Pancreas (tissue), 10 donors: ENCODE data around the gene INSM1. TPM values are rescaled to one million over a fixed set of nuclear protein-coding genes. Genes with fewer than 3 reads are reported as not detected.

Experiments used
- ATAC-seq, 4 donors: fragments of 200-7000 bp; cut with Tn5 transposase; one replicate each; pipeline versions ENCODE4 v1.8.0 to v1.9.1; 2020; ENCODE audit warnings: mild to moderate bottlenecking in 4 of 4, moderate library complexity in 4 of 4
- DNase-seq, 6 donors: peaks; one replicate each; pipeline ENCODE4 v3.0.0-alpha.2; 2020
- FAIRE-seq: peaks from 2 replicates; lab custom pipeline; 2012; peaks lifted over from hg19 to GRCh38; lab: Jason Lieb, UNC
- H3K27ac ChIP-seq, 4 donors: fragments of 200-600 bp; sonication (generic); 1 replicate in 3 of 4; 2 replicates in 1 of 4; pipeline versions ENCODE4 v1.5.0 to v1.8.0; 2020
- H3K27me3 ChIP-seq, 4 donors: fragments of 200-600 bp; one replicate each; pipeline ENCODE4 v1.8.0; 2021
- H3K36me3 ChIP-seq, 3 donors: fragments of 200-600 bp; sonication (generic) in 1 of 3; one replicate each; pipeline versions ENCODE4 v1.5.0 to v1.8.0; 2020 to 2021
- H3K4me1 ChIP-seq, 3 donors: fragments of 200-600 bp; one replicate each; pipeline ENCODE4 v1.8.0; 2021
- H3K4me3 ChIP-seq, 4 donors: fragments of 200-600 bp; sonication (generic) in 2 of 4; one replicate each; pipeline versions ENCODE4 v1.5.0 to v1.8.0; 2020 to 2021
- H3K9me3 ChIP-seq, 4 donors: fragments of 200-600 bp; one replicate each; pipeline ENCODE4 v1.8.0; 2021
- WGBS, 2 donors: extraction: QIAGEN DNeasy Blood & Tissue Kit; methylation state at CpG; one replicate each; pipeline ENCODE4 v1.1.7; 2013; 5-methylcytosine and 5-hydroxymethylcytosine counted together
- intact Hi-C, 3 donors: fragments of 100-400 bp; cut with DNase I; formaldehyde crosslinking; loops; one replicate each; pipeline versions ENCODE4 v1.11.1 to v1.14.2; 2022
- polyA plus RNA-seq, 2 donors: library from polyadenylated mRNA; stranded (reverse); fragments of 200-250 nt; gene quantifications; one replicate each; pipeline ENCODE4 v1.2.3, GENCODE V29; 2013
- total RNA-seq, 6 donors: library from RNA; stranded (reverse); fragmentation: NEBNext Ultra II Directional in 4 of 6; extraction: Animal tissue kit (Norgen Biotek cat#: 25700) in 4 of 6; gene quantifications; one replicate each; pipeline versions ENCODE4 v1.2.1 to v1.2.4, GENCODE V29; 2021 to 2023
- TF ChIP-seq, protein P1 (sequence below), 4 donors: fragments of 200-600 bp; sonication (generic) in 3 of 4; IDR thresholded peaks; one replicate each; pipeline versions ENCODE4 v1.5.0 to v1.8.0; 2021; ENCODE audit warnings: antibody characterized with exemption in 4 of 4
- donor health status: healthy with polysubstance abuse.
- donor health status: DM: no; HTN: no; CAD: no; lungs with moderate emphysema.
- donor health status: DM: no; HTN: no; CAD: no.
- donor health status: control.
- donor health status: control.
- donor health status: Bipolar disorder and iron deficiency.
- donor health status: DM: yes; HTN: yes; CAD: no.
- donor health status: DM: no; HTN: no; CAD: no.
- donor health status: DM: no; HTN: no; CAD: no.
- donor health status: DM: yes; HTN: yes; CAD: no.

The INSM1 gene
- total and polyA plus RNA-seq, 8 donors: 1.1 to 23.7 (median 4.0) TPM

DNA sequence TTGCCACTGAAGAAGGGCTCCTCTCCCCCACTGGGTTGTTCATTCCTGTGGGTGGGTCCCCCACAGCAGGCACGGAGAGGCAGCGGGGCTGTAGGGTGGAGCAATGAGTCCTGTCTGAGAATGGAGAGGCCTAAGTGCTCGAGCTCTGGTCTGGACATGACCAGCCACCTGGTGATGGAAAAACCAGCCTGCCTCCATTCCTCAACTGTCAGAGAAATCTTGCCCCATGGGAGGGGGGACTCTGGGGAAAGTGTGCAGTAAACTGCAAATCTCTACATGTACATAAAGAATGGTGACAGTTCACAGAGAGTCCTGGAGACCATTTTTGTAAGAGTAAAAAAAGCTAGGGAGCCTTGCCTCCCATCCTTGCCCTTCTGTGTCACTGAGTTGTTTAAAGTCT lies 34.1 kb downstream of the INSM1 start:
- intact Hi-C loops: no loop called here
- WGBS, 2 donors: 93 to 96% methylated on average over 3 of the region's 3 CpGs
- no peak for ATAC-seq
- no peaks in the 10 kb centered on the region for H3K4me1 ChIP-seq
- no peak overlapping the region for H3K4me3 ChIP-seq
- no peaks in the 10 kb centered on the region for H3K9me3 ChIP-seq
- H3K27ac ChIP-seq: no peak overlapping the region
- TF ChIP-seq, protein P1, sequence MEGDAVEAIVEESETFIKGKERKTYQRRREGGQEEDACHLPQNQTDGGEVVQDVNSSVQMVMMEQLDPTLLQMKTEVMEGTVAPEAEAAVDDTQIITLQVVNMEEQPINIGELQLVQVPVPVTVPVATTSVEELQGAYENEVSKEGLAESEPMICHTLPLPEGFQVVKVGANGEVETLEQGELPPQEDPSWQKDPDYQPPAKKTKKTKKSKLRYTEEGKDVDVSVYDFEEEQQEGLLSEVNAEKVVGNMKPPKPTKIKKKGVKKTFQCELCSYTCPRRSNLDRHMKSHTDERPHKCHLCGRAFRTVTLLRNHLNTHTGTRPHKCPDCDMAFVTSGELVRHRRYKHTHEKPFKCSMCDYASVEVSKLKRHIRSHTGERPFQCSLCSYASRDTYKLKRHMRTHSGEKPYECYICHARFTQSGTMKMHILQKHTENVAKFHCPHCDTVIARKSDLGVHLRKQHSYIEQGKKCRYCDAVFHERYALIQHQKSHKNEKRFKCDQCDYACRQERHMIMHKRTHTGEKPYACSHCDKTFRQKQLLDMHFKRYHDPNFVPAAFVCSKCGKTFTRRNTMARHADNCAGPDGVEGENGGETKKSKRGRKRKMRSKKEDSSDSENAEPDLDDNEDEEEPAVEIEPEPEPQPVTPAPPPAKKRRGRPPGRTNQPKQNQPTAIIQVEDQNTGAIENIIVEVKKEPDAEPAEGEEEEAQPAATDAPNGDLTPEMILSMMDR (IDR thresholded peaks at IDR 0.05): no peak
- no peak for FAIRE-seq
- peaks cover 0 to 5% (median 4%) of the 10 kb centered on the region in 3 donors for H3K36me3 ChIP-seq
- DNase-seq: no peak
- no peaks in the 10 kb centered on the region for H3K27me3 ChIP-seq

DNA sequence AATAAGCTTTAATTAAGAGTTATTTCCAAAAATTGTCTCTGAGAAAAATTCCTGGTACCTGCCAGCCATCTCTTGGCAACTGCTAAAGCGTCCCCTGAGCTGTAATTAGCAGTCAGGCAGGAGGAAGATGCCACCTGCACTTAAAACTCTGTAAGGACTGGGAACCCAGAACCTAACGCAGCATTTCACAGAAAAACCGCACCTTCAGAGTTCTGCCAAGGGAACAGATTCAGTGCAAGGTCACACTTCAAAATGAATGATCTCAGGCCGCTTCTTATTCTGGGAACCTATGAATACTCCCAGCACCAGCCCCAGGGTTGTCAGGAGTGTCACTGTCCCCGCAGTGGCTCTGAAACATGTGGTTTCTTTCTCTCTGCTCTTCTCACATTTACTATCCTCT lies 36.7 kb downstream of the INSM1 start:
- TF ChIP-seq, protein P1 (IDR thresholded peaks at IDR 0.05): no peak
- FAIRE-seq: no peak
- 87 to 95% methylated on average over 5 of the region's 5 CpGs for WGBS, 2 donors
- Histone ChIP-seq H3K4me1 (peaks cover 0 to 2% (median 0%) of the 10 kb centered on the region in 3 donors), H3K9me3 (no peaks in the 10 kb centered on the region), H3K27me3 (no peaks in the 10 kb centered on the region), H3K36me3 (peaks cover 0 to 6% (median 5%) of the 10 kb centered on the region in 3 donors), H3K27ac (no peak overlapping the region), H3K4me3 (no peak overlapping the region)
- intact Hi-C loops: no loop called here
- no peak for ATAC-seq
- DNase-seq: no peak

DNA sequence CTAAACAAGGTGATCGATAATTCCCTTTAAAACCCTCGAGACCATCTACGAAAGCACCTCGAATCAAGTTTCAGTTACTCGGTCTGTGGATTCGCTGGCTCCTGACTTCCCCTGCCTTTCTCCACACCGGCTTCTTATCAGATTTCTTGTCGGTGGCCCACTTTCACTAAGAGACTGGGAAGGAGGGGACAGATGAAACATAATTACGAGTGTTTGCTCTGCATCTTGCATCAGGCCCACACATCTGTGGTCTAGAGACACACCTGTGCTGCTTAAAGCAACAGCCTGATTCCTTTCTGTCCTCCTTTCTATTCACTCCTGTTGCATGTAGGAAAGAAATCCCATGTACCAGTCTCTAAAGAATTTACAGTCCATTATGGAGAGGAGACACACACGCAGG lies 37.7 kb downstream of the INSM1 start:
- WGBS, 2 donors: 84 to 90% methylated on average over 10 of the region's 10 CpGs
- ATAC-seq (no peak), DNase-seq (no peak), FAIRE-seq (no peak)
- Histone ChIP-seq H3K36me3 (peaks cover 0 to 6% (median 5%) of the 10 kb centered on the region in 3 donors), H3K27me3 (no peaks in the 10 kb centered on the region), H3K4me1 (peaks cover 0 to 2% (median 0%) of the 10 kb centered on the region in 3 donors), H3K9me3 (no peaks in the 10 kb centered on the region), H3K27ac (no peak overlapping the region), H3K4me3 (no peak overlapping the region)
- TF ChIP-seq, protein P1 (IDR thresholded peaks at IDR 0.05): no peak
- intact Hi-C loops: no loop called here

DNA sequence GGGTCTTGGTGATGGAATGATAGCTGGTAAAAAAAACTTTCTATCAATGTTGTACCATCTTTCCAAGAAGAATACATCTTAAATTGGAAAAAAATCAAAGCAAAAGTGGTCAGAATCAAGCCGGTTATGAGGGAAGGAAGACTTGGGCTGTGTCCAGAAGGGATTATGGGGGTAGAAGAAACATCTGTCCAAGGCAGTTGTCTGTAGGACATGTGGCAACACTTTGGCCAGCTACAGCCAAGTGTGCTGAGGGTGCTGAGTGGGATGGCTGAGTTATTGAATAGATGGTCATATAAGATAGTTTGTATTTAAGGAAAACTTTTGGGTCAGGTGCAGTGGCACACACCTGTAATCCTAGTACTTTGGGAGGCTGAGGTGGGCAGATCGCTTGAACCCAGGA lies 38.4 kb downstream of the INSM1 start:
- H3K4me3 ChIP-seq: no peak overlapping the region
- ATAC-seq (no peak), DNase-seq (no peak), FAIRE-seq (no peak)
- intact Hi-C loops: no loop called here
- H3K27me3 ChIP-seq: no peaks in the 10 kb centered on the region
- H3K27ac ChIP-seq: no peak overlapping the region
- H3K9me3 ChIP-seq: no peaks in the 10 kb centered on the region
- TF ChIP-seq, protein P1 (IDR thresholded peaks at IDR 0.05): no peak
- WGBS, 2 donors: 89 to 92% methylated on average over 2 of the region's 2 CpGs
- peaks cover 0 to 6% (median 5%) of the 10 kb centered on the region in 3 donors for H3K36me3 ChIP-seq
- H3K4me1 ChIP-seq: peaks cover 0 to 8% (median 0%) of the 10 kb centered on the region in 3 donors

DNA sequence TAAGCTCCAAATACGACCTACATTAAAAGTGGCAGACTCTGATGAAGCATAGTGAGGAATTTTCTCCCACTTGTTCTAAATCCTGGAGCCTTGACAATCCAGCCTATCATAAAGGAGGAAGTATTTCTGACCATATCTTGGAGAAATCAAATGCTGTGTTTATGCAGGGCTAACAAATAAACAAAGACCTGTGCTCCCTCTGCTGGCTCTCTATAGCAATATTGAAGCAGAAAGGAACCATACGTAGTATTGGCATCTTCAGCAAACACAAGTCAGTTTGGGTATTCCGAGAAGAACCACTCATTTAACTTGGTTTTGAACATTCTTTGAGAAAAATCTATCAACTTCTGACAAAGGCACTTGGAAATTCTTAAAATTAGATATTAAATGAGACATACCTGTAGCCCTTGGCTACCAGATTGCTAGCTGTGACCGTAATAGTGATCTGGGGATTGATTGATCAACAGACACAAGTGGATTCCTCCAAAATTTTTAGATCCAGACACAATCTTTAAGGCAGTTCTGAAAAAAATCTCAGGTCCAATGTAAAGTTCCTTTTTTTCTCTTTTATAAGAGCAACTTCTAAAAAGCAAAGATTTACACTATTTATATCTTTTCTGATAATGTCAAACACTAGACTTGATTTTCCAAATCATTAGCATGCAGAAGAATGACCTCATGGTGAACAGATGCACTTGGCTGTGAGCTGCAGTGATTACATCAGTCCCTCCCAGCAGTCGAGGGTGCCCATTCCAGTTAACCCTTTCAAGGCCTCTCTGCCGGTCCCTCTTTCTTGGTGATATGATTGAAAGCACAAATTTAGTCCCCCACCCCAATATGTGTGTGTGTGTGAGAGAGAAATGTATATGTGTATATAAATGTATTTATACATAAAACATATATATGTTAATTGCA lies 40.2 kb downstream of the INSM1 start:
- H3K4me1 ChIP-seq: peaks cover 0 to 8% (median 0%) of the 10 kb centered on the region in 3 donors
- no peak for DNase-seq
- H3K27ac ChIP-seq: no peak overlapping the region
- intact Hi-C loops: no loop called here
- no peaks in the 10 kb centered on the region for H3K9me3 ChIP-seq
- peaks cover 0 to 2% (median 0%) of the 10 kb centered on the region in 3 donors for H3K36me3 ChIP-seq
- TF ChIP-seq, protein P1 (IDR thresholded peaks at IDR 0.05): no peak
- no peaks in the 10 kb centered on the region for H3K27me3 ChIP-seq
- peak in 2 of 4 donors; percentile 46 to 51 for ATAC-seq
- 54 to 61% methylated on average over 6 of the region's 6 CpGs for WGBS, 2 donors
- no peak overlapping the region for H3K4me3 ChIP-seq
- FAIRE-seq: no peak
